ENCODE results near the gene SPIN1.

- TF ChIP-seq YY1 (IDR thresholded peaks at IDR 0.05; ENCODE audit: low read depth) = no peak
- TF ChIP-seq TEAD4 (IDR thresholded peaks at IDR 0.05) = no peak
- no peak for TF ChIP-seq FOXM1 (IDR thresholded peaks at IDR 0.05; ENCODE audit: borderline replicate concordance, low read depth)
- TF ChIP-seq TAF1 (IDR thresholded peaks at IDR 0.05; ENCODE audit: low read depth) = no peak
- TF ChIP-seq RAD21 (IDR thresholded peaks at IDR 0.05; ENCODE audit: low read depth) = no peak
- no peak for TF ChIP-seq ZBTB7A (IDR thresholded peaks at IDR 0.05; ENCODE audit: low read depth)
- TF ChIP-seq REST (IDR thresholded peaks at IDR 0.05; ENCODE audit: low read depth) = no peak
- no peak for TF ChIP-seq CREB1 (IDR thresholded peaks at IDR 0.05; ENCODE audit: low read depth)
- TF ChIP-seq NFIC (IDR thresholded peaks at IDR 0.05) = no peak
- TF ChIP-seq EP300 (IDR thresholded peaks at IDR 0.05; ENCODE audit: borderline replicate concordance) = no peak
- no peak for TF ChIP-seq CEBPB (IDR thresholded peaks at IDR 0.05)
- no peak for TF ChIP-seq TCF12 (IDR thresholded peaks at IDR 0.05; ENCODE audit: low read depth)
- no peak for TF ChIP-seq MAX (IDR thresholded peaks at IDR 0.05)
Measured at GRCh38 chr9:88362681-88363080, 25.6 kb upstream of the SPIN1 start.
